Keratinocyte (primary cell): ENCODE measurements around the gene HS3ST6. TPM values are rescaled to one million over a fixed set of nuclear protein-coding genes. Genes with fewer than 3 reads are reported as not detected.

Source experiments
- DNase-seq: peaks from one replicate; pipeline ENCODE4 v3.0.0-alpha.2; 2011; ENCODE audit warnings: low read depth, missing footprints, low spot score
- FAIRE-seq: peaks from 2 replicates; lab custom pipeline; 2011; peaks lifted over from hg19 to GRCh38; lab: Jason Lieb, UNC
- H2AFZ ChIP-seq: 2 replicates; pipeline ENCODE4 v1.6.0; 2012; ENCODE audit warnings: low read length, control low read depth, inconsistent platforms; ENCODE audit not compliant: control insufficient read depth
- H3K27ac ChIP-seq: 2 replicates; pipeline ENCODE4 v1.5.1; 2011; ENCODE audit warnings: low read length; ENCODE audit not compliant: control insufficient read depth, insufficient read depth
- H3K27me3 ChIP-seq: 3 replicates; pipeline ENCODE4 v1.6.0; 2011; ENCODE audit warnings: low read length; ENCODE audit not compliant: control insufficient read depth, insufficient read depth; ENCODE audit errors: extremely low read depth
- H3K36me3 ChIP-seq, 2 experiments: 2 replicates in 1 of 2; 3 replicates in 1 of 2; pipeline ENCODE4 v1.5.1; 2011; ENCODE audit warnings: low read length in 2 of 2, mild to moderate bottlenecking in 1 of 2; ENCODE audit not compliant: control insufficient read depth in 2 of 2, insufficient read depth in 2 of 2; ENCODE audit errors: extremely low read depth in 1 of 2
- H3K4me1 ChIP-seq: 3 replicates; pipeline ENCODE4 v1.5.1; 2011; ENCODE audit warnings: low read length; ENCODE audit not compliant: control insufficient read depth, insufficient read depth; ENCODE audit errors: extremely low read depth
- H3K4me2 ChIP-seq: 3 replicates; pipeline ENCODE4 v1.6.0; 2011; ENCODE audit warnings: low read depth, low read length; ENCODE audit not compliant: control insufficient read depth, insufficient read depth; ENCODE audit errors: extremely low read depth
- H3K4me3 ChIP-seq, 3 experiments: fragments of 200-600 bp in 1 of 3; sonication (generic) in 1 of 3; 2 replicates in 2 of 3; 3 replicates in 1 of 3; pipeline ENCODE4 v1.5.1; 2011 to 2016; ENCODE audit warnings: low read length in 3 of 3, mild to moderate bottlenecking in 3 of 3, control low read depth in 2 of 3, inconsistent platforms in 1 of 3, low read depth in 1 of 3, mixed read lengths in 1 of 3, mixed run types in 1 of 3, moderate library complexity in 1 of 3; ENCODE audit not compliant: control insufficient read depth in 2 of 3, insufficient read depth in 2 of 3; ENCODE audit errors: extremely low read depth in 1 of 3
- H3K79me2 ChIP-seq: 2 replicates; pipeline ENCODE4 v1.6.0; 2012; ENCODE audit warnings: low read length; ENCODE audit not compliant: control insufficient read depth, insufficient read depth
- H3K9ac ChIP-seq: 3 replicates; pipeline ENCODE4 v1.6.0; 2011; ENCODE audit warnings: low read length; ENCODE audit not compliant: control insufficient read depth, insufficient read depth; ENCODE audit errors: extremely low read depth
- H3K9me1 ChIP-seq: 3 replicates; pipeline ENCODE4 v1.6.0; 2011; ENCODE audit warnings: low read length; ENCODE audit not compliant: control insufficient read depth, insufficient read depth; ENCODE audit errors: extremely low read depth
- H3K9me3 ChIP-seq: 2 replicates; pipeline ENCODE4 v1.5.1; 2012; ENCODE audit warnings: low read depth, low read length; ENCODE audit not compliant: control insufficient read depth
- H4K20me1 ChIP-seq: 3 replicates; pipeline ENCODE4 v1.6.0; 2011; ENCODE audit warnings: low read length; ENCODE audit not compliant: control insufficient read depth, insufficient read depth; ENCODE audit errors: extremely low read depth
- EZH2 ChIP-seq: IDR thresholded peaks from one replicate; pipeline ENCODE4 v1.6.1; 2012; ENCODE audit warnings: inconsistent platforms, mild to moderate bottlenecking, low read length, moderate library complexity
- dilution Hi-C: fragments of 300-500 bp; cut with MboI; formaldehyde crosslinking; loops from one replicate; pipeline ENCODE4 v1.7.0; 2020; ENCODE audit warnings: low sequenced_read_pairs; ENCODE audit not compliant: extremely low pct_ligation_motif_present
- polyA plus RNA-seq, 5 experiments: library from polyadenylated mRNA; depleted of rRNA in 3 of 5; stranded (reverse) in 3 of 5; stranded (forward) in 1 of 5; unstranded in 1 of 5; fragments of >200 nt; gene quantifications; 1 replicate in 1 of 5; 2 replicates in 3 of 5; 3 replicates in 1 of 5; pipeline versions ENCODE4 v1.2.1 to v1.2.3, GENCODE V29; 2011 to 2012; ENCODE audit warnings: missing spikeins in 2 of 5, low read depth in 1 of 5, low replicate concordance in 1 of 5
- TF ChIP-seq, protein P1 (sequence below), 3 experiments: IDR thresholded peaks in 1 of 3; conservative IDR thresholded peaks in 1 of 3; optimal IDR thresholded peaks in 1 of 3; 2 replicates in 2 of 3; 3 replicates in 1 of 3; pipeline versions ENCODE3 to v1.5.1; 2011; ENCODE audit warnings: low read length in 3 of 3, mild to moderate bottlenecking in 3 of 3, moderate library complexity in 2 of 3, control low read depth in 1 of 3, inconsistent platforms in 1 of 3; ENCODE audit not compliant: insufficient read depth in 2 of 3; ENCODE audit errors: extremely low read depth in 1 of 3

HS3ST6 gene
- polyA plus RNA-seq, 1 donor (not counting 4 experiments of a cell fraction or from before 2014, with no cell fraction given), result not detected

DNA sequence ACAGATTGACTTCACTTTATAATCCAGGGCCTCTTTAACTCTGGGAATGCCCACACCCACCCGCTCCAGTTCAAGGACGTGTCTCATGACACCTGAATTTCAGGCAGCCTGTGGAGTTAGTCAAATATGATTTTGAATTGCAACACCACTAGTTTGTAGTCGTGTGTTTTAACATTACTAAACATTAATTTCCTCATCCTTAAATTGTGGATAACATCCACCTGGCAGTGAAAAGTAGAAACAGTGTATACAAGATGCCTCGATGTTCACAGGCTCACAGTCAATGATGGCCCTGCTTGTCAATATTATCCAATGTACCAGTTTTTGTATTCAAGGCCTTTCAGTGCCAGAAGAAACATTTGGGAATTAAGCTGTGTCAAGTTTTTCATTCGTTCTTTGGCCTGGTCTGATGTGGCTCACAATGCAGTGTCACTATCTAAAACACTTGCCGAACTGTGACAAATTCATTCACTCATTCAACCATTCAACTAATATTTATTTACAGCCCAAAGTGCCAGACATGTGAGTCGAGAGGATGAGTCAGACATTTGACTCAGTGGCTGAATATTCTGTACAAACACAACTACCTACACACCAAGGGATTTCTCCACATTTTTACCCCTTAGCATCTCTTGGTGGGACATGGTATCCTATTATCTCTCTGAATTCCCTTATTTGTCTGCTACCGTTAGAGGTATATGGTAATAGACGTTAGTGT is 47.7 kb downstream of the HS3ST6 start:
- Histone ChIP-seq H3K9me3 (no peaks in the 10 kb centered on the region), H3K4me3 (no peak overlapping the region), H2AFZ (no peak overlapping the region), H3K9ac (no peak overlapping the region), H4K20me1 (no peaks in the 10 kb centered on the region), H3K4me1 (peaks cover 9% of the 10 kb centered on the region), H3K36me3 (no peaks in the 10 kb centered on the region), H3K27ac (peak overlapping the region; percentile 5), H3K9me1 (no peaks in the 10 kb centered on the region), H3K4me2 (peak overlapping the region; percentile 7), H3K27me3 (no peaks in the 10 kb centered on the region), H3K79me2 (no peaks in the 10 kb centered on the region)
- TF ChIP-seq, protein P1, sequence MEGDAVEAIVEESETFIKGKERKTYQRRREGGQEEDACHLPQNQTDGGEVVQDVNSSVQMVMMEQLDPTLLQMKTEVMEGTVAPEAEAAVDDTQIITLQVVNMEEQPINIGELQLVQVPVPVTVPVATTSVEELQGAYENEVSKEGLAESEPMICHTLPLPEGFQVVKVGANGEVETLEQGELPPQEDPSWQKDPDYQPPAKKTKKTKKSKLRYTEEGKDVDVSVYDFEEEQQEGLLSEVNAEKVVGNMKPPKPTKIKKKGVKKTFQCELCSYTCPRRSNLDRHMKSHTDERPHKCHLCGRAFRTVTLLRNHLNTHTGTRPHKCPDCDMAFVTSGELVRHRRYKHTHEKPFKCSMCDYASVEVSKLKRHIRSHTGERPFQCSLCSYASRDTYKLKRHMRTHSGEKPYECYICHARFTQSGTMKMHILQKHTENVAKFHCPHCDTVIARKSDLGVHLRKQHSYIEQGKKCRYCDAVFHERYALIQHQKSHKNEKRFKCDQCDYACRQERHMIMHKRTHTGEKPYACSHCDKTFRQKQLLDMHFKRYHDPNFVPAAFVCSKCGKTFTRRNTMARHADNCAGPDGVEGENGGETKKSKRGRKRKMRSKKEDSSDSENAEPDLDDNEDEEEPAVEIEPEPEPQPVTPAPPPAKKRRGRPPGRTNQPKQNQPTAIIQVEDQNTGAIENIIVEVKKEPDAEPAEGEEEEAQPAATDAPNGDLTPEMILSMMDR (optimal IDR thresholded peaks at IDR 0.05 in 1 of 3, IDR thresholded peaks at IDR 0.05 in 1 of 3, conservative IDR thresholded peaks at IDR 0.05 in 1 of 3; ENCODE audit: extremely low read depth in 1 of 3, insufficient read depth in 2 of 3, low read length in 3 of 3), result no peak
- no peak for TF ChIP-seq EZH2
- DNase-seq (peak; percentile 38), FAIRE-seq (peak; percentile 78)
- dilution Hi-C loops, result no loop called here

DNA sequence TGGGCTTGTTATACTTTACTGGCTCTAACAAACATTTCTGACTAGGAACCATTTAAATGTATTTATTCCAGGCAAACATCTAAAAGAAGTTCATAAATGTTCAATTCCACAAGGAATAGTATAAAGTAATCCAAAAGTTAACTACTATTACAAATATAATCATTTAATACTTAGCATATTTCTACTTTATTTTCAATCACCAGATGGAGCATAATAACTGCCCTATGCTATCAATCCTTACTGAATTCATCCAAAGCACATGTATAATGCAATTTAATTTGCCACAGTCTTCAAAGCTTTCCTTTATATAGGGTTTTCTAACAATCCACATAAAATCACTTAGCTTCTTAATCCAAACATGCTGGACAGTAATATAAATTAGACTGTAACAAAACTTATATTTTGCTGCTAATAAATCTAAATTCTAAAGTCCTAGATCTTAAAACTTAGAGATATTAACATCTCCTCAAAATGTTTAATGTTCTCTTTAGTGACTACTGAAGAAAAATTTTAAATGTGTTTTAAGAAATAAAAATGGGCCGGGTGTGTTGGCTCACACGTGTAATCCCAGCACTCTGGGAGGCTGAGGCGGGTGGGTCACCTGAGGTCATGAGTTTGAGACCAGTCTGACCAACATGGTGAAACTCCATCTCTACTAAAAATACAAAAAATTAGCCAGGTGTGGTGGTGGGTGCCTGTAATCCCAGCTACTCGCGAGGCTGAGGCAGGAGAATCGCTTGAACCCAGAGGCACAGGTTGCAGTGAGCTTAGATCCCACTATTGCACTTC is 52.1 kb downstream of the HS3ST6 start:
- Histone ChIP-seq H3K9ac (no peak overlapping the region), H3K4me3 (no peak overlapping the region), H3K4me2 (no peak overlapping the region), H2AFZ (no peak overlapping the region), H3K27ac (no peak overlapping the region), H3K79me2 (no peaks in the 10 kb centered on the region), H3K9me3 (no peaks in the 10 kb centered on the region), H3K36me3 (no peaks in the 10 kb centered on the region), H3K4me1 (peaks cover 9% of the 10 kb centered on the region), H3K27me3 (no peaks in the 10 kb centered on the region), H3K9me1 (no peaks in the 10 kb centered on the region), H4K20me1 (no peaks in the 10 kb centered on the region)
- TF ChIP-seq, protein P1 (optimal IDR thresholded peaks at IDR 0.05 in 1 of 3, IDR thresholded peaks at IDR 0.05 in 1 of 3, conservative IDR thresholded peaks at IDR 0.05 in 1 of 3; ENCODE audit: extremely low read depth in 1 of 3, insufficient read depth in 2 of 3, low read length in 3 of 3), result no peak
- TF ChIP-seq EZH2, result no peak
- DNase-seq (no peak), FAIRE-seq (no peak)
- dilution Hi-C loops, result no loop called here
